A549 (cell line): ENCODE results near the gene GSE1. TPM values are rescaled to one million over a fixed set of nuclear protein-coding genes. Genes with fewer than 3 reads are reported as not detected.

Source experiments
- ATAC-seq, 2 experiments: fragments of 200-7000 bp in 1 of 2; fragments of >200 bp in 1 of 2; cut with Nextera tagmentation in 1 of 2; cut with Tn5 transposase in 1 of 2; 3 replicates each; pipeline versions ENCODE4 v1.8.0 to v1.9.1; 2018 to 2020; ENCODE audit warnings: mild to moderate bottlenecking in 1 of 2, moderate library complexity in 1 of 2
- CTCF ChIA-PET: fragments of 300-600 bp; sonication (Branson Sonifier 250); formaldehyde crosslinking; extraction: SDS; loops from one replicate; lab custom pipeline; 2021; ENCODE audit warnings: antibody characterized with exemption, inconsistent platforms; lab: Yijun Ruan, JAX
- POLR2A ChIA-PET: fragments of 350-600 bp; formaldehyde crosslinking; extraction: SDS; loops from one replicate; lab custom pipeline; 2021; ENCODE audit warnings: antibody characterized with exemption, inconsistent platforms; lab: Yijun Ruan, JAX
- DNase-seq, 2 experiments: peaks; one replicate each; pipeline versions ENCODE4 v3.0.0 to v3.0.0-alpha.2; 2011 to 2016; ENCODE audit warnings: low read depth in 1 of 2, low spot score in 1 of 2
- FAIRE-seq: peaks from 2 replicates; lab custom pipeline; 2011; peaks lifted over from hg19 to GRCh38; lab: Jason Lieb, UNC
- H3K27ac ChIP-seq, 2 experiments: fragments of >200 bp; sonication (Bioruptor Twin); formaldehyde crosslinking; 3 replicates each; pipeline ENCODE4 v1.5.1; 2016 to 2017
- H3K4me1 ChIP-seq: fragments of >200 bp; sonication (Bioruptor Twin); formaldehyde crosslinking; 3 replicates; pipeline ENCODE4 v1.6.1; 2016
- H3K4me2 ChIP-seq: fragments of >200 bp; sonication (Bioruptor Twin); formaldehyde crosslinking; 3 replicates; pipeline ENCODE4 v1.6.1; 2016
- H3K4me3 ChIP-seq: fragments of >200 bp; sonication (Bioruptor Twin); formaldehyde crosslinking; 3 replicates; pipeline ENCODE4 v1.5.1; 2016
- H3K9me3 ChIP-seq: fragments of >200 bp; sonication (Bioruptor Twin); formaldehyde crosslinking; 3 replicates; pipeline ENCODE4 v1.6.1; 2016
- CBX2 ChIP-seq: fragments of 200-600 bp; sonication (generic); IDR thresholded peaks from 2 replicates; pipeline ENCODE4 v1.6.1; 2016; ENCODE audit warnings: low read depth, mild to moderate bottlenecking, borderline replicate concordance
- EHF ChIP-seq: fragments of 250-450 bp; sonication (Bioruptor Pico); IDR thresholded peaks from 2 replicates; pipeline ENCODE4 v1.5.0; 2020; ENCODE audit warnings: mild to moderate bottlenecking
- EHMT2 ChIP-seq: fragments of 200-600 bp; sonication (generic); IDR thresholded peaks from 2 replicates; pipeline ENCODE4 v1.6.1; 2016; ENCODE audit warnings: antibody characterized with exemption, low read depth, mild to moderate bottlenecking, moderate library complexity
- EP300 ChIP-seq, 2 experiments: fragments of >200 bp; sonication (Bioruptor Twin); formaldehyde crosslinking; IDR thresholded peaks; 2 replicates in 1 of 2; 3 replicates in 1 of 2; pipeline ENCODE4 v1.6.1; 2016 to 2017
- GATA3 ChIP-seq: IDR thresholded peaks from 2 replicates; pipeline ENCODE4 v1.6.1; 2012; ENCODE audit warnings: borderline replicate concordance
- HDAC2 ChIP-seq: fragments of 200-600 bp; sonication (generic); IDR thresholded peaks from 2 replicates; pipeline ENCODE4 v1.6.1; 2016
- HOXB13 ChIP-seq: fragments of 250-450 bp; sonication (Bioruptor Pico); IDR thresholded peaks from 2 replicates; pipeline ENCODE4 v1.5.0; 2020; ENCODE audit warnings: low read depth, mild to moderate bottlenecking, moderate library complexity
- PHF8 ChIP-seq: fragments of 200-600 bp; sonication (generic); IDR thresholded peaks from 2 replicates; pipeline ENCODE4 v1.6.1; 2016; ENCODE audit warnings: low read depth, mild to moderate bottlenecking, antibody characterized with exemption, moderate library complexity, borderline replicate concordance
- POLR2A ChIP-seq: IDR thresholded peaks from 2 replicates; pipeline ENCODE4 v1.6.1; 2012; ENCODE audit warnings: mild to moderate bottlenecking, low read length
- SMC3 ChIP-seq: fragments of >200 bp; sonication (Bioruptor Twin); formaldehyde crosslinking; IDR thresholded peaks from 3 replicates; pipeline ENCODE4 v1.6.1; 2018; ENCODE audit warnings: inconsistent platforms
- TFCP2L1 ChIP-seq: fragments of 250-450 bp; sonication (Bioruptor Pico); IDR thresholded peaks from 2 replicates; pipeline ENCODE4 v1.5.0; 2021; ENCODE audit warnings: mild to moderate bottlenecking
- WGBS: methylation state at CpG from one replicate; pipeline ENCODE4 v1.1.6; 2017; ENCODE audit errors: missing lambda C conversion rate; 5-methylcytosine and 5-hydroxymethylcytosine counted together
- polyA plus RNA-seq, 4 experiments: library from polyadenylated mRNA; depleted of rRNA in 3 of 4; stranded (reverse); fragments of >200 nt; fragmentation: RNase III in 1 of 4; extraction: RNeasy Plus Mini Kit Qiagen cat#74134 plus additional on column Dnase treatment in 1 of 4; gene quantifications; 2 replicates in 3 of 4; 3 replicates in 1 of 4; pipeline ENCODE4 v1.2.3, GENCODE V29; 2011 to 2017
- TF ChIP-seq, protein P1 (sequence below): fragments of >200 bp; sonication (Bioruptor Twin); formaldehyde crosslinking; IDR thresholded peaks from 3 replicates; pipeline ENCODE4 v1.5.1; 2016
- TF ChIP-seq, protein P2 (sequence below): fragments of 450-650 bp; IDR thresholded peaks from 2 replicates; pipeline ENCODE4 v1.6.1; 2014; ENCODE audit warnings: antibody characterized with exemption
- TF ChIP-seq, protein P3 (sequence below): fragments of 200-600 bp; sonication (generic); IDR thresholded peaks from 2 replicates; pipeline ENCODE4 v1.6.1; 2016; ENCODE audit warnings: antibody characterized with exemption, mild to moderate bottlenecking, moderate library complexity
- TF ChIP-seq, protein P4 (sequence below): IDR thresholded peaks from 2 replicates; pipeline ENCODE4 v1.6.1; 2012

GSE1 gene
- polyA plus RNA-seq, 2 of the 4 experiments (the other 2 are of a cell fraction) = 20.7 to 24.3 TPM

DNA sequence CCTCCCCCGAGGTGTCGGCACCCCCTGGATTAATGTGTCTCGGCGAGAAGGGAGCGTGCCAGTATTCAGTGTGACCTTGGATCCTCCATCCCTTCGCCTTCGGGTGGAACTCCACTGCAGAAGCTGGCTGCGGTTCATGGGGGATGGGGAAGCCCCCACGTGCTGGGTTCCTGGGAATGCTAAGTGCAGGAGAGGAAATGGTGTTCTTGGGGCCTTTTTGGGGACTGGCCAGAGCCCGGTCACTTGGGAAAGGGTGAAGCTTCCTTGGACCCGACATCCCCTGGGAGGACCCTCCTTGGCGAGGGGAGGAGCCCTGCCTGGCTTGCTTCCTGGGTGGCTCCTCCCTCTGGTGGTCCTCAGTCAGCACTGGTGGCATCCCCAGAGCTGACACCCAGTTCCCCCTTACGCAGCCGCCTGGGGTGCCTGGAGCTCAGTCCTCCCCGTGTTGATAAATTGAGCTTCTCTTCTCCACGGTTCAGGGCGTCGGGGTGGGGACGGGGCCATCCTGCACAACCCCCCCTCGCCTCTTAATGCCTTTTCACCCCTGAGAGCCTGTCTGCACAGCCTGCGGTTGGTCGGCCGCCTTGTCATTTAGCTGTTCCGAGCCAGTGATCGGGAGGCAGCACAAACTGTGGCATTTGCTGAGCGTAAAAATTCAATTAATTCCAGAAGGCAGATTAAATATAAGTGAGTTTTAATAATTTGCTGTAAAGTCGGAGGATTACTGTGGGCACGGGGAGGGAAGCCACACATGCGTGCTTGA, 30.7 kb upstream of the GSE1 start:
- no peak overlapping the region for H3K27ac ChIP-seq
- H3K4me1 ChIP-seq = no peaks in the 10 kb centered on the region
- ChIA-PET POLR2A (no interaction called here), CTCF (interaction anchor here (0.7 to 1.9 kb wide), 8 partner anchors 8 to 162 kb away, joined by 3 to 7 read pairs (median 3); no protein-coding TSS in a partner anchor)
- FAIRE-seq (no peak), DNase-seq (no peak), ATAC-seq (no peak)
- no peak overlapping the region for H3K4me3 ChIP-seq
- H3K9me3 ChIP-seq = no peaks in the 10 kb centered on the region
- WGBS = 84% methylated on average over 28 of the region's 29 CpGs
- TF ChIP-seq TFCP2L1 (CRISPR knock-in tag) = no peak
- TF ChIP-seq SMC3 = no peak
- TF ChIP-seq, protein P1, sequence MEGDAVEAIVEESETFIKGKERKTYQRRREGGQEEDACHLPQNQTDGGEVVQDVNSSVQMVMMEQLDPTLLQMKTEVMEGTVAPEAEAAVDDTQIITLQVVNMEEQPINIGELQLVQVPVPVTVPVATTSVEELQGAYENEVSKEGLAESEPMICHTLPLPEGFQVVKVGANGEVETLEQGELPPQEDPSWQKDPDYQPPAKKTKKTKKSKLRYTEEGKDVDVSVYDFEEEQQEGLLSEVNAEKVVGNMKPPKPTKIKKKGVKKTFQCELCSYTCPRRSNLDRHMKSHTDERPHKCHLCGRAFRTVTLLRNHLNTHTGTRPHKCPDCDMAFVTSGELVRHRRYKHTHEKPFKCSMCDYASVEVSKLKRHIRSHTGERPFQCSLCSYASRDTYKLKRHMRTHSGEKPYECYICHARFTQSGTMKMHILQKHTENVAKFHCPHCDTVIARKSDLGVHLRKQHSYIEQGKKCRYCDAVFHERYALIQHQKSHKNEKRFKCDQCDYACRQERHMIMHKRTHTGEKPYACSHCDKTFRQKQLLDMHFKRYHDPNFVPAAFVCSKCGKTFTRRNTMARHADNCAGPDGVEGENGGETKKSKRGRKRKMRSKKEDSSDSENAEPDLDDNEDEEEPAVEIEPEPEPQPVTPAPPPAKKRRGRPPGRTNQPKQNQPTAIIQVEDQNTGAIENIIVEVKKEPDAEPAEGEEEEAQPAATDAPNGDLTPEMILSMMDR = no peak
- TF ChIP-seq PHF8 = no peak
- no peak for TF ChIP-seq CBX2
- no peak for TF ChIP-seq EHF (CRISPR knock-in tag)
- TF ChIP-seq HOXB13 = no peak
- TF ChIP-seq, protein P2, sequence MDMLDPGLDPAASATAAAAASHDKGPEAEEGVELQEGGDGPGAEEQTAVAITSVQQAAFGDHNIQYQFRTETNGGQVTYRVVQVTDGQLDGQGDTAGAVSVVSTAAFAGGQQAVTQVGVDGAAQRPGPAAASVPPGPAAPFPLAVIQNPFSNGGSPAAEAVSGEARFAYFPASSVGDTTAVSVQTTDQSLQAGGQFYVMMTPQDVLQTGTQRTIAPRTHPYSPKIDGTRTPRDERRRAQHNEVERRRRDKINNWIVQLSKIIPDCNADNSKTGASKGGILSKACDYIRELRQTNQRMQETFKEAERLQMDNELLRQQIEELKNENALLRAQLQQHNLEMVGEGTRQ = no peak
- TF ChIP-seq HDAC2 = no peak
- no peak for TF ChIP-seq GATA3
- TF ChIP-seq, protein P3, sequence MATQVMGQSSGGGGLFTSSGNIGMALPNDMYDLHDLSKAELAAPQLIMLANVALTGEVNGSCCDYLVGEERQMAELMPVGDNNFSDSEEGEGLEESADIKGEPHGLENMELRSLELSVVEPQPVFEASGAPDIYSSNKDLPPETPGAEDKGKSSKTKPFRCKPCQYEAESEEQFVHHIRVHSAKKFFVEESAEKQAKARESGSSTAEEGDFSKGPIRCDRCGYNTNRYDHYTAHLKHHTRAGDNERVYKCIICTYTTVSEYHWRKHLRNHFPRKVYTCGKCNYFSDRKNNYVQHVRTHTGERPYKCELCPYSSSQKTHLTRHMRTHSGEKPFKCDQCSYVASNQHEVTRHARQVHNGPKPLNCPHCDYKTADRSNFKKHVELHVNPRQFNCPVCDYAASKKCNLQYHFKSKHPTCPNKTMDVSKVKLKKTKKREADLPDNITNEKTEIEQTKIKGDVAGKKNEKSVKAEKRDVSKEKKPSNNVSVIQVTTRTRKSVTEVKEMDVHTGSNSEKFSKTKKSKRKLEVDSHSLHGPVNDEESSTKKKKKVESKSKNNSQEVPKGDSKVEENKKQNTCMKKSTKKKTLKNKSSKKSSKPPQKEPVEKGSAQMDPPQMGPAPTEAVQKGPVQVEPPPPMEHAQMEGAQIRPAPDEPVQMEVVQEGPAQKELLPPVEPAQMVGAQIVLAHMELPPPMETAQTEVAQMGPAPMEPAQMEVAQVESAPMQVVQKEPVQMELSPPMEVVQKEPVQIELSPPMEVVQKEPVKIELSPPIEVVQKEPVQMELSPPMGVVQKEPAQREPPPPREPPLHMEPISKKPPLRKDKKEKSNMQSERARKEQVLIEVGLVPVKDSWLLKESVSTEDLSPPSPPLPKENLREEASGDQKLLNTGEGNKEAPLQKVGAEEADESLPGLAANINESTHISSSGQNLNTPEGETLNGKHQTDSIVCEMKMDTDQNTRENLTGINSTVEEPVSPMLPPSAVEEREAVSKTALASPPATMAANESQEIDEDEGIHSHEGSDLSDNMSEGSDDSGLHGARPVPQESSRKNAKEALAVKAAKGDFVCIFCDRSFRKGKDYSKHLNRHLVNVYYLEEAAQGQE = no peak
- no peak for TF ChIP-seq EP300 (IDR thresholded peaks at IDR 0.05)
- no peak overlapping the region for H3K4me2 ChIP-seq

DNA sequence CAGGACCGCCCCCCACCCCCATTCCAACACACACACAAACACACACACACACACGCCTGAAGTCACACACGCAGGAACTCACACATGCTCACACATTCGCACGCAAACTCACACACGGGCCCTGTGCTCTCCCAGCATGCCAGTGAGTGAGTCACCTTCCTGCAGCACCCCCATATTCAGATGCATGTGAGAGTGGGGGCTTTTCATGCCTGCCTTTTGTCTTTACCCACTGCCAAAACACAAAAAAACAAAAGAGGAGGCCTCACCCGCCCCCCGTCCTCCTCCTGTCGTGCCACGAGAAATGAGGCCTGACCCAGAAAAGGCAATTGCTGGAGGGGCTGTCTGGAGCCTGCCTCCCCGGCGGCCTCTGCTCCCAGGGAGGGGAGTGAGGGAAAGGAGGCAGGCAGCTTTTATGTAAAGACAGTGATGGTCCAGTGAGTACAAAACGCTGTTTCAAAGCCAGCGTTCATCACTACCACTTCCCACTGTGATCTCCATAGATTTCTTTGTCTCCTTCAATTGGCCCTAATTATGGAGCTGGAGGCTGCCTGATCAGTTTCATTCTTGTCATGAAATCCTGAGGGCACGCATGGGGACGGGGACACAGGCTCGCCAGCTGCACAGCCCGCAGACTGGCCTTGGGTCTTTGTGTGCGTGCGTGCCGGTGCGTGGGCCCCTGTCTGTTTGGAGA, 29.5 kb upstream of the GSE1 start:
- ChIA-PET CTCF (interaction anchor here (1.4 kb wide), 1 partner anchor 9 kb away, joined by 3 read pairs; no protein-coding TSS in a partner anchor), POLR2A (no interaction called here)
- no peaks in the 10 kb centered on the region for H3K9me3 ChIP-seq
- H3K27ac ChIP-seq = no peak overlapping the region
- no peak overlapping the region for H3K4me2 ChIP-seq
- TF ChIP-seq EHMT2 (no peak), POLR2A (no peak)
- TF ChIP-seq, protein P4, sequence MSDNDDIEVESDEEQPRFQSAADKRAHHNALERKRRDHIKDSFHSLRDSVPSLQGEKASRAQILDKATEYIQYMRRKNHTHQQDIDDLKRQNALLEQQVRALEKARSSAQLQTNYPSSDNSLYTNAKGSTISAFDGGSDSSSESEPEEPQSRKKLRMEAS = no peak
- TF ChIP-seq, protein P1 = no peak
- DNase-seq (no peak), FAIRE-seq (no peak), ATAC-seq (no peak)
- H3K4me3 ChIP-seq = no peak overlapping the region
- WGBS = 80% methylated on average over 22 of the region's 22 CpGs
- no peaks in the 10 kb centered on the region for H3K4me1 ChIP-seq
